Duodenal mucosa (tissue), 2 donors: ENCODE data around the gene KIAA0319L.

Experiments used
- H3K27ac ChIP-seq: one replicate; pipeline ENCODE4 v1.7.0; 2013; ENCODE audit warnings: low read depth, low read length
- H3K27me3 ChIP-seq, 2 donors: one replicate each; pipeline ENCODE4 v1.7.0; 2013; ENCODE audit warnings: low read length in 2 of 2, control low read depth in 1 of 2; ENCODE audit not compliant: insufficient read depth in 2 of 2, control insufficient read depth in 1 of 2
- H3K36me3 ChIP-seq, 2 donors: one replicate each; pipeline ENCODE4 v1.7.0; 2013; ENCODE audit warnings: low read length in 2 of 2, control low read depth in 1 of 2; ENCODE audit not compliant: insufficient read depth in 2 of 2, control insufficient read depth in 1 of 2
- H3K4me1 ChIP-seq, 2 donors: one replicate each; pipeline ENCODE4 v1.7.0; 2013; ENCODE audit warnings: low read length in 2 of 2, control low read depth in 1 of 2; ENCODE audit not compliant: insufficient read depth in 2 of 2, control insufficient read depth in 1 of 2
- H3K4me3 ChIP-seq, 2 donors: one replicate each; pipeline ENCODE4 v1.7.0; 2013; ENCODE audit warnings: low read length in 2 of 2, low read depth in 1 of 2
- H3K9ac ChIP-seq, 2 donors: one replicate each; pipeline ENCODE4 v1.7.0; 2013; ENCODE audit warnings: low read length in 2 of 2, low read depth in 1 of 2
- H3K9me3 ChIP-seq, 2 donors: one replicate each; pipeline ENCODE4 v1.7.0; 2013; ENCODE audit warnings: low read length in 2 of 2, control low read depth in 1 of 2; ENCODE audit not compliant: control insufficient read depth in 1 of 2

Gene KIAA0319L

GRCh38 chr1:35436078-35436477 lies 121.1 kb downstream of the KIAA0319L start:
- Histone ChIP-seq H3K27me3 (no peaks in the 10 kb centered on the region), H3K9me3 (no peaks in the 10 kb centered on the region), H3K4me1 (no peaks in the 10 kb centered on the region), H3K9ac (no peak overlapping the region), H3K27ac (no peak overlapping the region), H3K36me3 (peaks cover 43 to 75% of the 10 kb centered on the region in 2 donors), H3K4me3 (no peak overlapping the region)

GRCh38 chr1:35434703-35435102 lies 122.5 kb downstream of the KIAA0319L start:
- Histone ChIP-seq H3K9me3 (no peaks in the 10 kb centered on the region), H3K27ac (no peak overlapping the region), H3K4me3 (no peak overlapping the region), H3K9ac (no peak overlapping the region), H3K36me3 (peaks cover 41 to 65% of the 10 kb centered on the region in 2 donors), H3K4me1 (no peaks in the 10 kb centered on the region), H3K27me3 (no peaks in the 10 kb centered on the region)

GRCh38 chr1:35433714-35434113 lies 123.5 kb downstream of the KIAA0319L start:
- no peak overlapping the region for H3K9ac ChIP-seq
- no peaks in the 10 kb centered on the region for H3K9me3 ChIP-seq
- peaks cover 34 to 55% of the 10 kb centered on the region in 2 donors for H3K36me3 ChIP-seq
- no peak overlapping the region for H3K27ac ChIP-seq
- no peak overlapping the region for H3K4me3 ChIP-seq
- H3K27me3 ChIP-seq, result no peaks in the 10 kb centered on the region
- no peaks in the 10 kb centered on the region for H3K4me1 ChIP-seq

DNA sequence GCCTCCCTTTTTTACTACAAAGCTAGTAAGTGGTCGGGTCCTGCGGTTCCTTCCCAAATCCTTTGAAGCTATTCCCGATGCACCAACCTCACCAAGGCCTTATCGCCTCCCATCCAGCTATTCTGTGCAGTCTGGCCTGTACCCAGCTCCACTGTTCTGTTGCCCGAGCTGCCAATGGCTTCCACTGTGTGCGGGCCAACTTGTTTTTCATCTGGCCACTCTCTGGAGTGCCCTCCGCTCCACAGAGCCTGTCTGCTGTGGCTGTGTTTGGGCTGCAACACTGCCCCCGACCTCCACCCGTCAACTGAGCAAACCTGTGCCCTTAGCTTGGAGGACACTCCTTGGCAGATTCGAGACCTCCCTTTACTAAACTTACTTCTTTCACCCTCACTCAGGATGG lies 125.0 kb downstream of the KIAA0319L start:
- no peak overlapping the region for H3K9ac ChIP-seq
- H3K9me3 ChIP-seq, result no peaks in the 10 kb centered on the region
- H3K36me3 ChIP-seq, result peaks cover 32 to 50% of the 10 kb centered on the region in 2 donors
- no peak overlapping the region for H3K4me3 ChIP-seq
- no peaks in the 10 kb centered on the region for H3K4me1 ChIP-seq
- no peak overlapping the region for H3K27ac ChIP-seq
- no peaks in the 10 kb centered on the region for H3K27me3 ChIP-seq

- Histone ChIP-seq H3K4me1 (no peaks in the 10 kb centered on the region), H3K9ac (no peak overlapping the region), H3K4me3 (no peak overlapping the region), H3K27me3 (no peaks in the 10 kb centered on the region), H3K9me3 (no peaks in the 10 kb centered on the region), H3K27ac (no peak overlapping the region), H3K36me3 (peaks cover 25 to 40% of the 10 kb centered on the region in 2 donors)
Observed at GRCh38 chr1:35431173-35431599, 126.0 kb downstream of the KIAA0319L start.

GRCh38 chr1:35430762-35431161 lies 126.4 kb downstream of the KIAA0319L start:
- Histone ChIP-seq H3K27ac (no peak overlapping the region), H3K9ac (no peak overlapping the region), H3K4me1 (no peaks in the 10 kb centered on the region)

GRCh38 chr1:35428360-35428759 lies 128.8 kb downstream of the KIAA0319L start:
- Histone ChIP-seq H3K27me3 (no peaks in the 10 kb centered on the region), H3K4me1 (no peaks in the 10 kb centered on the region), H3K9ac (no peak overlapping the region), H3K9me3 (no peaks in the 10 kb centered on the region), H3K36me3 (peaks cover 12 to 15% of the 10 kb centered on the region in 2 donors), H3K27ac (no peak overlapping the region), H3K4me3 (no peak overlapping the region)

More at GRCh38 chr1:35430762-35431161, 126.4 kb downstream of the KIAA0319L start:
- H3K4me3 ChIP-seq, result no peak overlapping the region
- H3K27me3 ChIP-seq, result no peaks in the 10 kb centered on the region
- no peaks in the 10 kb centered on the region for H3K9me3 ChIP-seq
- H3K36me3 ChIP-seq, result peaks cover 24 to 35% of the 10 kb centered on the region in 2 donors

GRCh38 chr1:35426097-35426586 lies 131.1 kb downstream of the KIAA0319L start:
- Histone ChIP-seq H3K27me3 (no peaks in the 10 kb centered on the region), H3K36me3 (peaks cover 4 to 9% of the 10 kb centered on the region in 2 donors), H3K4me3 (no peak overlapping the region), H3K9ac (no peak overlapping the region), H3K4me1 (no peaks in the 10 kb centered on the region), H3K27ac (no peak overlapping the region), H3K9me3 (no peaks in the 10 kb centered on the region)

GRCh38 chr1:35408925-35409324 lies 148.3 kb downstream of the KIAA0319L start:
- peaks cover 15 to 45% of the 10 kb centered on the region in 2 donors for H3K36me3 ChIP-seq

GRCh38 chr1:35407743-35408142 lies 149.5 kb downstream of the KIAA0319L start:
- no peaks in the 10 kb centered on the region for H3K4me1 ChIP-seq

More at GRCh38 chr1:35408925-35409324, 148.3 kb downstream of the KIAA0319L start:
- Histone ChIP-seq H3K27me3 (no peaks in the 10 kb centered on the region), H3K4me1 (no peaks in the 10 kb centered on the region), H3K9me3 (no peaks in the 10 kb centered on the region), H3K9ac (no peak overlapping the region), H3K4me3 (no peak overlapping the region), H3K27ac (no peak overlapping the region)

More at GRCh38 chr1:35407743-35408142, 149.5 kb downstream of the KIAA0319L start:
- Histone ChIP-seq H3K9ac (no peak overlapping the region), H3K36me3 (peaks cover 15 to 45% of the 10 kb centered on the region in 2 donors), H3K4me3 (no peak overlapping the region), H3K27me3 (no peaks in the 10 kb centered on the region), H3K27ac (no peak overlapping the region), H3K9me3 (no peaks in the 10 kb centered on the region)
